Measurements from ENCODE around the gene ZBTB39. TPM values are rescaled to one million over a fixed set of nuclear protein-coding genes. Genes with fewer than 3 reads are reported as not detected.

The ZBTB39 gene
- total and polyA plus RNA-seq, 2 of the 8 experiments (the other 6 are each of a cell fraction or from before 2014, with no cell fraction given) = 19.3 to 25.0 TPM

GRCh38 chr12:57027805-57028153 is 21.4 kb upstream of the ZBTB39 start:
- H3K56ac ChIP-seq (replicated peaks; ENCODE audit: insufficient read length, low read depth, low read length) = no peak overlapping the region
- no peak overlapping the region; the same call in 1 of the 2 replicates for H4K8ac ChIP-seq (ENCODE audit: extremely low read depth, insufficient read depth, low read length)
- H2BK20ac ChIP-seq (ENCODE audit: low read length) = no peak overlapping the region; the same call in 1 of the 2 replicates
- H2BK15ac ChIP-seq (ENCODE audit: low read length) = no peak overlapping the region
- no peak overlapping the region for H3K18ac ChIP-seq (ENCODE audit: extremely low read depth, low read length)
- no peak overlapping the region for H3K14ac ChIP-seq (ENCODE audit: insufficient read length)
- H3K27me3 ChIP-seq (replicated peaks in 1 of 4; ENCODE audit: control insufficient read depth in 3 of 4, extremely low read depth in 1 of 4, insufficient read depth in 3 of 4, low read length in 3 of 4) = peaks cover 0 to 3% (median 0%) of the 10 kb centered on the region in 4 experiments; a peak in 1 of 7 replicates
- H3K27ac ChIP-seq (ENCODE audit: low read depth, low read length) = no peak overlapping the region
- H3K23me2 ChIP-seq (ENCODE audit: low read depth, low read length) = no peaks in the 10 kb centered on the region; the same call in 1 of the 2 replicates
- H2BK12ac ChIP-seq (ENCODE audit: low read depth, low read length) = no peak overlapping the region
- CTCF ChIA-PET (ENCODE audit: partially characterized antibody) = interaction anchor here (0.7 to 4.4 kb wide), 13 partner anchors 9 to 84 kb away, joined by 3 to 39 read pairs (median 5); partner anchors contain the start of genes STAT6 and ZBTB39
- POLR2A ChIA-PET (ENCODE audit: partially characterized antibody) = interaction anchor here (1.0 to 2.8 kb wide), 3 partner anchors 25 to 84 kb away, joined by 3 to 16 read pairs (median 4); partner anchors contain the start of genes NEMP1 and STAT6
- H3K4me2 ChIP-seq (ENCODE audit: insufficient read depth in 1 of 2, low read depth in 2 of 2, low read length in 2 of 2) = no peak overlapping the region
- FAIRE-seq (no peak), DNase-seq (ENCODE audit: low read depth in 1 of 2, low spot score in 2 of 2) (no peak)
- no peaks in the 10 kb centered on the region for H3K79me1 ChIP-seq (ENCODE audit: low read depth, low read length)
- H4K20me1 ChIP-seq (replicated peaks in 1 of 2; ENCODE audit: control insufficient read depth in 1 of 2, insufficient read depth in 2 of 2, low read length in 2 of 2) = no peaks in the 10 kb centered on the region
- peak overlapping the region; percentile 56; the same call in 1 of the 2 replicates for H2AFZ ChIP-seq (ENCODE audit: low read length)
- H4K91ac ChIP-seq (replicated peaks; ENCODE audit: insufficient read length, low read length) = no peak overlapping the region
- no peaks in the 10 kb centered on the region for H3K79me2 ChIP-seq (ENCODE audit: control insufficient read depth in 1 of 2, insufficient read depth in 2 of 2, low read length in 2 of 2)
- H3K23ac ChIP-seq (ENCODE audit: insufficient read length) = no peak overlapping the region
- no peaks in the 10 kb centered on the region for H3K9me3 ChIP-seq (ENCODE audit: insufficient read depth in 2 of 2, low read depth in 1 of 2, low read length in 1 of 2)
- no peak overlapping the region for H2AK5ac ChIP-seq (ENCODE audit: low read depth, low read length)
- H3K36me3 ChIP-seq (ENCODE audit: control insufficient read depth in 2 of 4, insufficient read depth in 4 of 4, low read length in 3 of 4) = no peaks in the 10 kb centered on the region
- no peak overlapping the region for H2BK5ac ChIP-seq (ENCODE audit: low read depth, low read length)
- H2BK120ac ChIP-seq (replicated peaks; ENCODE audit: low read depth, low read length) = no peak overlapping the region
- no peak overlapping the region for H3K4ac ChIP-seq (replicated peaks; ENCODE audit: insufficient read length, low read depth, low read length)
- peaks cover 0 to 8% (median 3%) of the 10 kb centered on the region in 4 experiments; a peak in 5 of 7 replicates for H3K4me1 ChIP-seq (replicated peaks in 1 of 4; ENCODE audit: control insufficient read depth in 3 of 4, insufficient read depth in 4 of 4, low read length in 3 of 4)
- H3K4me3 ChIP-seq (ENCODE audit: extremely low read depth in 1 of 4, insufficient read depth in 2 of 4, low read depth in 3 of 4, low read length in 4 of 4) = no peak overlapping the region
- WGBS, 2 experiments (ENCODE audit: extremely low coverage in 1 of 2, insufficient coverage in 1 of 2, insufficient read length in 1 of 2, insufficient replicate concordance in 2 of 2, low coverage in 1 of 2, low lambda C conversion rate in 2 of 2, missing lambda C conversion rate in 1 of 2) = 86% methylated on average over 5 of the region's 5 CpGs; no CpG with 5 or more reads in 1 of the 2 experiments
- no peak overlapping the region for H3K9ac ChIP-seq (replicated peaks in 1 of 4; ENCODE audit: extremely low read depth in 1 of 4, low read depth in 3 of 4, low read length in 3 of 4)
- H4K5ac ChIP-seq (ENCODE audit: insufficient read length, low read depth, low read length) = no peak overlapping the region
- TF ChIP-seq SUZ12 (IDR thresholded peaks at IDR 0.05; ENCODE audit: low read length) = no peak
- TF ChIP-seq ATF2 (IDR thresholded peaks at IDR 0.05; ENCODE audit: low read length) = no peak
- TF ChIP-seq SIRT6 (IDR thresholded peaks at IDR 0.05; ENCODE audit: low read length) = no peak
- TF ChIP-seq NRF1 (IDR thresholded peaks at IDR 0.05; ENCODE audit: low read depth, low read length) = no peak
- no peak for TF ChIP-seq SIN3A (conservative IDR thresholded peaks at IDR 0.05 in 1 of 2, IDR thresholded peaks at IDR 0.05 in 1 of 2; ENCODE audit: low read depth in 1 of 2, low read length in 2 of 2)
- TF ChIP-seq CHD1 (IDR thresholded peaks at IDR 0.05; ENCODE audit: low read depth, low read length) = no peak
- TF ChIP-seq POLR2A (IDR thresholded peaks at IDR 0.05; ENCODE audit: control extremely low read depth in 1 of 2, low read depth in 2 of 2, low read length in 2 of 2) = no peak
- TF ChIP-seq TAF7 (optimal IDR thresholded peaks at IDR 0.05; ENCODE audit: borderline replicate concordance, low read depth, low read length) = no peak
- TF ChIP-seq CTBP2 (IDR thresholded peaks at IDR 0.05; ENCODE audit: borderline replicate concordance, insufficient read depth, insufficient read length, low read length) = no peak
- TF ChIP-seq CHD2 (IDR thresholded peaks at IDR 0.05; ENCODE audit: low read length) = no peak
- TF ChIP-seq GABPA (IDR thresholded peaks at IDR 0.05; ENCODE audit: borderline replicate concordance, insufficient read depth, low read length) = no peak

All from H1 (cell line).